ENCODE results near the gene KCNT1. TPM values are rescaled to one million over a fixed set of nuclear protein-coding genes. Genes with fewer than 3 reads are reported as not detected.

The KCNT1 gene
- total and polyA plus RNA-seq, 11 donors = 0.21 to 7.4 (median 1.9) TPM

GRCh38 chr9:135809166-135809565 is 107.2 kb downstream of the KCNT1 start:
- H3K27me3 ChIP-seq = no peaks in the 10 kb centered on the region
- peaks cover 0 to 14% (median 1%) of the 10 kb centered on the region in 12 donors for H3K4me1 ChIP-seq
- DNase-seq = no peak
- TF ChIP-seq CTCF (IDR thresholded peaks at IDR 0.05) (no peak), POLR2A (IDR thresholded peaks at IDR 0.05) (no peak)
- 69 to 81% (median 78%) methylated on average over 10 of the region's 10 CpGs for WGBS, 4 donors
- H3K27ac ChIP-seq = no peak overlapping the region
- no peak overlapping the region for H3K4me3 ChIP-seq
- ATAC-seq = no peak
- H3K36me3 ChIP-seq = peaks cover 0 to 49% (median 44%) of the 10 kb centered on the region in 9 donors
- intact Hi-C loops (cut with DNase I) = no loop called here
- H3K9me3 ChIP-seq = no peaks in the 10 kb centered on the region

- Histone ChIP-seq H3K9me3 (no peaks in the 10 kb centered on the region), H3K4me3 (no peak overlapping the region), H3K27me3 (no peaks in the 10 kb centered on the region), H3K4me1 (peaks cover 0 to 6% (median 0%) of the 10 kb centered on the region in 12 donors), H3K36me3 (peaks cover 0 to 67% (median 62%) of the 10 kb centered on the region in 9 donors), H3K27ac (peak overlapping the region in 1 of 12 donors; percentile 32)
- intact Hi-C loops (cut with DNase I) = no loop called here
- DNase-seq (no peak), ATAC-seq (no peak)
- 93 to 97% (median 96%) methylated on average over 23 of the region's 23 CpGs for WGBS, 4 donors
- no peak for TF ChIP-seq POLR2A (IDR thresholded peaks at IDR 0.05)
- TF ChIP-seq CTCF (IDR thresholded peaks at IDR 0.05) = no peak
These were observed 109.0 kb downstream of the KCNT1 start for GRCh38 chr9:135810806-135811575.

GRCh38 chr9:135811801-135812200 is 109.8 kb downstream of the KCNT1 start:
- intact Hi-C loops (cut with DNase I) = no loop called here
- no peak for DNase-seq
- H3K36me3 ChIP-seq = peaks cover 0 to 76% (median 70%) of the 10 kb centered on the region in 9 donors

More at GRCh38 chr9:135811801-135812200, 109.8 kb downstream of the KCNT1 start:
- Histone ChIP-seq H3K27ac (peak overlapping the region in 1 of 12 donors; percentile 32), H3K27me3 (no peaks in the 10 kb centered on the region), H3K4me3 (no peak overlapping the region), H3K4me1 (peaks cover 0 to 6% (median 0%) of the 10 kb centered on the region in 12 donors), H3K9me3 (no peaks in the 10 kb centered on the region)
- WGBS, 4 donors = 68 to 82% (median 75%) methylated on average over 11 of the region's 11 CpGs
- ATAC-seq = peak in 2 of 4 donors; percentile 51 to 52
- TF ChIP-seq POLR2A (IDR thresholded peaks at IDR 0.05) (no peak), CTCF (IDR thresholded peaks at IDR 0.05) (no peak)
